ENCODE results near the gene VILL.

DNA sequence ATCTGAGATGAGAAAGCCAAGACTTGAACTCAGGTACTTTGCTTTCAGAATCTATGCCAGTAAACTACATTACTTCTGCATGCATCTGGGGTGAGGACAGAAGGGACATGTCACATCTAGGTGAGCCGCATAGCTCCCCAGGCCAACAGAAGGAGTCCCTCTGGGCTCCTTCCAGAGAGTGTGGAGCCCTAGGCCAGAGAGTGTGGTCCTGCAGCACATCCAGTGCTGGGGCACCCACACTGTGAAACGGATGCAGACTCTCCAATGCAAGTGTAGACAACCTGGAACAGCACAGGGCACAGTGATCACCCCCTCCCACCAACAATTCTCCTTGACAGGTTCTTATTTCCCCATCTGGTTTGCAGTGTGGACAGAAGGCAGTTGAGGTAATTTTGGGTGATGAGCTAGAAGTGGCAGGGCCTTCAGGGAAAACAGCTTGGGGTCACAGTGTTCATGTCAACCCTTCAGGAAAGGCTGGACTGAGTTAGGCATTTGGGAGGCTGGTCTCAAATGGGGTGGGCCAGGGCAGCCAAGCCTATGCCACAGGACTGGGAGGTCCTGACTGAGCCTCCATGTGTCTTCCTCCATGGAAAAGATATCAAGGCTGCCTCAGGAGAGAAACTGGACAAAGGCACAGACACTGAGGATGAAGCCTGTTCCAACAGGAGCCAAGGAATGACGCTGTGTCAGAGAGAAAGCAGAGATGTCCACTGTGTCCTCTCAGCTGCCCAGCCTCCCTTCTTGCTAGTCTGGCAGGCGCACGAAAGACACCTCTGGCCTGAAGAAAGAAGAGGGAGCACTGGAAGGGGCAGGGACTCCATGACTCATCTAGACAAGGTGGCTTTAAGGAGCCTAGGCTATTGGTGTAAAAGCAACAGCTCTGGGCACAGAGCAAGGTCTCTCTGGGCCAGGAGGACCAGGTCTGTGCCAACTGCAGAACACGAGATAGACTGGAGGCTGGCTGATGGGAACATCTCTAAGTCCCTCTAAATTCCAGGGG, 37.2 kb downstream of the VILL start:
- TF ChIP-seq POLR2AphosphoS5 (IDR thresholded peaks at IDR 0.05) (no peak), POLR2A (IDR thresholded peaks at IDR 0.05) (no peak), EP300 (IDR thresholded peaks at IDR 0.05) (no peak)
- TF ChIP-seq, protein P1, sequence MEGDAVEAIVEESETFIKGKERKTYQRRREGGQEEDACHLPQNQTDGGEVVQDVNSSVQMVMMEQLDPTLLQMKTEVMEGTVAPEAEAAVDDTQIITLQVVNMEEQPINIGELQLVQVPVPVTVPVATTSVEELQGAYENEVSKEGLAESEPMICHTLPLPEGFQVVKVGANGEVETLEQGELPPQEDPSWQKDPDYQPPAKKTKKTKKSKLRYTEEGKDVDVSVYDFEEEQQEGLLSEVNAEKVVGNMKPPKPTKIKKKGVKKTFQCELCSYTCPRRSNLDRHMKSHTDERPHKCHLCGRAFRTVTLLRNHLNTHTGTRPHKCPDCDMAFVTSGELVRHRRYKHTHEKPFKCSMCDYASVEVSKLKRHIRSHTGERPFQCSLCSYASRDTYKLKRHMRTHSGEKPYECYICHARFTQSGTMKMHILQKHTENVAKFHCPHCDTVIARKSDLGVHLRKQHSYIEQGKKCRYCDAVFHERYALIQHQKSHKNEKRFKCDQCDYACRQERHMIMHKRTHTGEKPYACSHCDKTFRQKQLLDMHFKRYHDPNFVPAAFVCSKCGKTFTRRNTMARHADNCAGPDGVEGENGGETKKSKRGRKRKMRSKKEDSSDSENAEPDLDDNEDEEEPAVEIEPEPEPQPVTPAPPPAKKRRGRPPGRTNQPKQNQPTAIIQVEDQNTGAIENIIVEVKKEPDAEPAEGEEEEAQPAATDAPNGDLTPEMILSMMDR (IDR thresholded peaks at IDR 0.05): no peak

Data from upper lobe of left lung (tissue), 4 donors.